ENCODE results near the gene ATP2B2. TPM values are rescaled to one million over a fixed set of nuclear protein-coding genes. Genes with fewer than 3 reads are reported as not detected.

The ATP2B2 gene
- polyA plus RNA-seq, 3 donors, result not detected

- H3K4me1 ChIP-seq (ENCODE audit: control insufficient read depth in 1 of 2, insufficient read depth in 2 of 2, low read length in 2 of 2), result no peaks in the 10 kb centered on the region
- intact Hi-C loops (cut with micrococcal nuclease), result no loop called here
- 100% methylated on average over 1 of the region's 3 CpGs for WGBS (ENCODE audit: insufficient coverage)
- H3K36me3 ChIP-seq (replicated peaks in 1 of 2; ENCODE audit: control insufficient read depth in 1 of 2, insufficient read depth in 2 of 2, low read length in 2 of 2), result peaks cover 94 to 100% of the 10 kb centered on the region in 2 donors
- Mint-ChIP-seq H3K4me1 (peaks cover 5% of the 10 kb centered on the region), H3K9me3 (no peaks in the 10 kb centered on the region), H3K4me3 (no peak overlapping the region), H3K27me3 (ENCODE audit: low read depth in 3 of 3) (no peaks in the 10 kb centered on the region), H3K27ac (peak overlapping the region in 1 of 7 donors; percentile 75), H3K36me3 (peaks cover 90 to 98% of the 10 kb centered on the region in 2 donors)
- H3K27me3 ChIP-seq (ENCODE audit: control insufficient read depth in 2 of 2, insufficient read depth in 2 of 2, low read length in 2 of 2), result no peaks in the 10 kb centered on the region
- no peak overlapping the region for H3K4me3 ChIP-seq (replicated peaks in 1 of 3; ENCODE audit: low read depth in 2 of 3, low read length in 3 of 3)
- H3K27ac ChIP-seq (ENCODE audit: low read depth in 1 of 2, low read length in 2 of 2), result peak overlapping the region in 1 of 2 donors; percentile 9
- no peaks in the 10 kb centered on the region for H3K9me3 ChIP-seq (replicated peaks in 1 of 2; ENCODE audit: control insufficient read depth in 1 of 2, insufficient read depth in 1 of 2, low read length in 2 of 2)
- TF ChIP-seq CTCF (IDR thresholded peaks at IDR 0.05), result no peak
- no peak overlapping the region for H2AFZ ChIP-seq (ENCODE audit: insufficient read depth, low read depth, low read length, poor library complexity, severe bottlenecking)
- peaks cover 6% of the 10 kb centered on the region for H4K20me1 ChIP-seq (ENCODE audit: insufficient read depth, low read length)
- DNase-seq, result no peak
- no peak overlapping the region for H3K4me2 ChIP-seq (replicated peaks; ENCODE audit: extremely low read depth, low read length, poor library complexity, severe bottlenecking)
- H3K9ac ChIP-seq (ENCODE audit: insufficient read depth, low read length, poor library complexity, severe bottlenecking), result no peak overlapping the region
- H3K79me2 ChIP-seq (ENCODE audit: insufficient read depth, low read length), result peaks cover 3% of the 10 kb centered on the region
Measured at GRCh38 chr3:10306156-10306555, 199.2 kb downstream of the ATP2B2 start.

GRCh38 chr3:10305331-10305902 is 200.0 kb downstream of the ATP2B2 start:
- DNase-seq, result no peak
- Mint-ChIP-seq H3K36me3 (peaks cover 90 to 98% of the 10 kb centered on the region in 2 donors), H3K9me3 (no peaks in the 10 kb centered on the region), H3K27me3 (ENCODE audit: low read depth in 3 of 3) (no peaks in the 10 kb centered on the region), H3K4me3 (no peak overlapping the region), H3K27ac (peak overlapping the region in 1 of 7 donors; percentile 73), H3K4me1 (peaks cover 5% of the 10 kb centered on the region)
- intact Hi-C loops (cut with micrococcal nuclease), result no loop called here
- H3K36me3 ChIP-seq (replicated peaks in 1 of 2; ENCODE audit: control insufficient read depth in 1 of 2, insufficient read depth in 2 of 2, low read length in 2 of 2), result peaks cover 94 to 100% of the 10 kb centered on the region in 2 donors
- peak overlapping the region in 1 of 2 donors; percentile 22 for H3K27ac ChIP-seq (ENCODE audit: low read depth in 1 of 2, low read length in 2 of 2)
- H3K4me1 ChIP-seq (ENCODE audit: control insufficient read depth in 1 of 2, insufficient read depth in 2 of 2, low read length in 2 of 2), result no peaks in the 10 kb centered on the region
- peaks cover 3% of the 10 kb centered on the region for H3K79me2 ChIP-seq (ENCODE audit: insufficient read depth, low read length)
- H3K4me2 ChIP-seq (replicated peaks; ENCODE audit: extremely low read depth, low read length, poor library complexity, severe bottlenecking), result no peak overlapping the region
- 100% methylated on average over 1 of the region's 4 CpGs for WGBS (ENCODE audit: insufficient coverage)
- H3K4me3 ChIP-seq (replicated peaks in 1 of 3; ENCODE audit: low read depth in 2 of 3, low read length in 3 of 3), result no peak overlapping the region
- H3K27me3 ChIP-seq (ENCODE audit: control insufficient read depth in 2 of 2, insufficient read depth in 2 of 2, low read length in 2 of 2), result no peaks in the 10 kb centered on the region
- no peak for TF ChIP-seq CTCF (IDR thresholded peaks at IDR 0.05)
- H3K9ac ChIP-seq (ENCODE audit: insufficient read depth, low read length, poor library complexity, severe bottlenecking), result no peak overlapping the region
- H3K9me3 ChIP-seq (replicated peaks in 1 of 2; ENCODE audit: control insufficient read depth in 1 of 2, insufficient read depth in 1 of 2, low read length in 2 of 2), result no peaks in the 10 kb centered on the region
- no peak overlapping the region for H2AFZ ChIP-seq (ENCODE audit: insufficient read depth, low read depth, low read length, poor library complexity, severe bottlenecking)
- peaks cover 6% of the 10 kb centered on the region for H4K20me1 ChIP-seq (ENCODE audit: insufficient read depth, low read length)
